ENCODE measurements around the gene MID1. TPM values are rescaled to one million over a fixed set of nuclear protein-coding genes. Genes with fewer than 3 reads are reported as not detected.
A peak's percentile ranks its signal among the peaks of the same experiment; 100 is the strongest.

Gene MID1
- total RNA-seq, 1 experiment from 2014 or later: 0.04 TPM

- Histone ChIP-seq H3K4me3 (ENCODE audit: low read length) (no peak overlapping the region), H3K79me2 (ENCODE audit: low read length) (no peaks in the 10 kb centered on the region), H3K9me2 (replicated peaks; ENCODE audit: insufficient read depth, low read length) (no peaks in the 10 kb centered on the region), H3K9me3 (ENCODE audit: low read length) (no peaks in the 10 kb centered on the region), H3K36me3 (ENCODE audit: insufficient read depth, low read length) (no peaks in the 10 kb centered on the region), H3K4me2 (ENCODE audit: low read depth, low read length, poor library complexity, severe bottlenecking) (no peak overlapping the region), H3K4me1 (ENCODE audit: low read length) (peaks cover 6% of the 10 kb centered on the region), H3K27me3 (ENCODE audit: low read length) (no peaks in the 10 kb centered on the region), H3K9ac (ENCODE audit: low read length) (no peak overlapping the region), H4K20me1 (ENCODE audit: insufficient read depth, low read depth, low read length) (no peaks in the 10 kb centered on the region), H3K27ac (ENCODE audit: low read length) (no peak overlapping the region), H2AFZ (ENCODE audit: low read length) (no peak overlapping the region)
- DNase-seq: no peak
These were observed 9.5 kb upstream of the MID1 start for GRCh38 chrX:10629905-10630304.

GRCh38 chrX:10628906-10629305, 8.5 kb upstream of the MID1 start:
- Histone ChIP-seq H3K27ac (ENCODE audit: low read length) (no peak overlapping the region), H3K9ac (ENCODE audit: low read length) (no peak overlapping the region), H3K79me2 (ENCODE audit: low read length) (no peaks in the 10 kb centered on the region), H3K4me2 (ENCODE audit: low read depth, low read length, poor library complexity, severe bottlenecking) (no peak overlapping the region), H3K36me3 (ENCODE audit: insufficient read depth, low read length) (no peaks in the 10 kb centered on the region), H4K20me1 (ENCODE audit: insufficient read depth, low read depth, low read length) (no peaks in the 10 kb centered on the region), H3K4me3 (ENCODE audit: low read length) (no peak overlapping the region), H3K4me1 (ENCODE audit: low read length) (no peaks in the 10 kb centered on the region), H2AFZ (ENCODE audit: low read length) (no peak overlapping the region), H3K9me2 (replicated peaks; ENCODE audit: insufficient read depth, low read length) (no peaks in the 10 kb centered on the region), H3K27me3 (ENCODE audit: low read length) (no peaks in the 10 kb centered on the region), H3K9me3 (ENCODE audit: low read length) (no peaks in the 10 kb centered on the region)
- DNase-seq: no peak

- Histone ChIP-seq H3K4me1 (ENCODE audit: low read length) (no peaks in the 10 kb centered on the region), H3K27ac (ENCODE audit: low read length) (no peak overlapping the region), H4K20me1 (ENCODE audit: insufficient read depth, low read depth, low read length) (no peaks in the 10 kb centered on the region), H3K36me3 (ENCODE audit: insufficient read depth, low read length) (no peaks in the 10 kb centered on the region), H3K79me2 (ENCODE audit: low read length) (no peaks in the 10 kb centered on the region), H2AFZ (ENCODE audit: low read length) (no peak overlapping the region), H3K9me2 (replicated peaks; ENCODE audit: insufficient read depth, low read length) (no peaks in the 10 kb centered on the region), H3K9ac (ENCODE audit: low read length) (no peak overlapping the region), H3K4me2 (ENCODE audit: low read depth, low read length, poor library complexity, severe bottlenecking) (no peak overlapping the region), H3K27me3 (ENCODE audit: low read length) (no peaks in the 10 kb centered on the region; the same call in 1 of the 2 replicates), H3K9me3 (ENCODE audit: low read length) (no peaks in the 10 kb centered on the region), H3K4me3 (ENCODE audit: low read length) (no peak overlapping the region)
- DNase-seq: no peak
These were observed 1.8 kb upstream of the MID1 start for GRCh38 chrX:10622197-10622596.

GRCh38 chrX:10619425-10620046, 849 bp downstream of the MID1 start:
- H3K9me2 ChIP-seq (replicated peaks; ENCODE audit: insufficient read depth, low read length): no peaks in the 10 kb centered on the region
- H4K20me1 ChIP-seq (ENCODE audit: insufficient read depth, low read depth, low read length): 0 out of 2 replicates have a peak, but pooled peaks cover 4% of the 10 kb centered on the region
- no peak overlapping the region for H3K4me3 ChIP-seq (ENCODE audit: low read length)
- no peak overlapping the region for H3K4me2 ChIP-seq (ENCODE audit: low read depth, low read length, poor library complexity, severe bottlenecking)
- no peaks in the 10 kb centered on the region for H3K36me3 ChIP-seq (ENCODE audit: insufficient read depth, low read length)
- H3K4me1 ChIP-seq (ENCODE audit: low read length): no peaks in the 10 kb centered on the region
- no peak overlapping the region for H3K27ac ChIP-seq (ENCODE audit: low read length)
- no peak for DNase-seq
- H2AFZ ChIP-seq (ENCODE audit: low read length): no peak overlapping the region
- H3K27me3 ChIP-seq (ENCODE audit: low read length): no peaks in the 10 kb centered on the region; the same call in 1 of the 2 replicates
- no peaks in the 10 kb centered on the region for H3K9me3 ChIP-seq (ENCODE audit: low read length)
- no peak overlapping the region for H3K9ac ChIP-seq (ENCODE audit: low read length)
- no peaks in the 10 kb centered on the region for H3K79me2 ChIP-seq (ENCODE audit: low read length)

- Histone ChIP-seq H3K9ac (ENCODE audit: low read length) (no peak overlapping the region), H2AFZ (ENCODE audit: low read length) (no peak overlapping the region), H3K4me3 (ENCODE audit: low read length) (no peak overlapping the region), H3K9me2 (replicated peaks; ENCODE audit: insufficient read depth, low read length) (no peaks in the 10 kb centered on the region), H3K9me3 (ENCODE audit: low read length) (no peaks in the 10 kb centered on the region), H3K36me3 (ENCODE audit: insufficient read depth, low read length) (no peaks in the 10 kb centered on the region), H3K27me3 (ENCODE audit: low read length) (no peaks in the 10 kb centered on the region; the same call in 1 of the 2 replicates), H3K4me2 (ENCODE audit: low read depth, low read length, poor library complexity, severe bottlenecking) (no peak overlapping the region), H4K20me1 (ENCODE audit: insufficient read depth, low read depth, low read length) (0 out of 2 replicates have a peak, but pooled peaks cover 4% of the 10 kb centered on the region), H3K79me2 (ENCODE audit: low read length) (no peaks in the 10 kb centered on the region), H3K27ac (ENCODE audit: low read length) (no peak overlapping the region), H3K4me1 (ENCODE audit: low read length) (no peaks in the 10 kb centered on the region)
- DNase-seq: no peak
These were observed 1.4 kb downstream of the MID1 start for GRCh38 chrX:10618961-10619360.

GRCh38 chrX:10617999-10618351, 2.4 kb downstream of the MID1 start:
- H3K79me2 ChIP-seq (ENCODE audit: low read length): no peaks in the 10 kb centered on the region
- no peaks in the 10 kb centered on the region for H3K4me1 ChIP-seq (ENCODE audit: low read length)
- H3K4me2 ChIP-seq (ENCODE audit: low read depth, low read length, poor library complexity, severe bottlenecking): no peak overlapping the region
- 0 out of 2 replicates have a peak, but pooled peaks cover 4% of the 10 kb centered on the region for H4K20me1 ChIP-seq (ENCODE audit: insufficient read depth, low read depth, low read length)
- H3K27me3 ChIP-seq (ENCODE audit: low read length): no peaks in the 10 kb centered on the region; the same call in 1 of the 2 replicates
- no peak overlapping the region for H2AFZ ChIP-seq (ENCODE audit: low read length)
- no peak for DNase-seq
- H3K9ac ChIP-seq (ENCODE audit: low read length): no peak overlapping the region
- no peak overlapping the region for H3K4me3 ChIP-seq (ENCODE audit: low read length)
- no peaks in the 10 kb centered on the region for H3K9me3 ChIP-seq (ENCODE audit: low read length)
- H3K36me3 ChIP-seq (ENCODE audit: insufficient read depth, low read length): no peaks in the 10 kb centered on the region
- H3K27ac ChIP-seq (ENCODE audit: low read length): no peak overlapping the region
- no peaks in the 10 kb centered on the region for H3K9me2 ChIP-seq (replicated peaks; ENCODE audit: insufficient read depth, low read length)

- H3K4me2 ChIP-seq (ENCODE audit: low read depth, low read length, poor library complexity, severe bottlenecking): no peak overlapping the region
- H3K27ac ChIP-seq (ENCODE audit: low read length): no peak overlapping the region
- H3K36me3 ChIP-seq (ENCODE audit: insufficient read depth, low read length): no peaks in the 10 kb centered on the region
- H3K4me1 ChIP-seq (ENCODE audit: low read length): no peaks in the 10 kb centered on the region
- no peaks in the 10 kb centered on the region; the same call in 1 of the 2 replicates for H3K27me3 ChIP-seq (ENCODE audit: low read length)
- DNase-seq: no peak
- H2AFZ ChIP-seq (ENCODE audit: low read length): no peak overlapping the region
- no peak overlapping the region for H3K9ac ChIP-seq (ENCODE audit: low read length)
- H3K79me2 ChIP-seq (ENCODE audit: low read length): no peaks in the 10 kb centered on the region
- 0 out of 2 replicates have a peak, but pooled peaks cover 4% of the 10 kb centered on the region for H4K20me1 ChIP-seq (ENCODE audit: insufficient read depth, low read depth, low read length)
- H3K9me2 ChIP-seq (replicated peaks; ENCODE audit: insufficient read depth, low read length): no peaks in the 10 kb centered on the region
- no peaks in the 10 kb centered on the region for H3K9me3 ChIP-seq (ENCODE audit: low read length)
- H3K4me3 ChIP-seq (ENCODE audit: low read length): no peak overlapping the region
These were observed 3.0 kb downstream of the MID1 start for GRCh38 chrX:10617186-10617998.

GRCh38 chrX:10615931-10616774, 4.2 kb downstream of the MID1 start:
- 0 out of 2 replicates have a peak, but pooled peaks cover 4% of the 10 kb centered on the region for H4K20me1 ChIP-seq (ENCODE audit: insufficient read depth, low read depth, low read length)
- H3K9me3 ChIP-seq (ENCODE audit: low read length): no peaks in the 10 kb centered on the region
- no peaks in the 10 kb centered on the region for H3K36me3 ChIP-seq (ENCODE audit: insufficient read depth, low read length)
- H3K79me2 ChIP-seq (ENCODE audit: low read length): no peaks in the 10 kb centered on the region
- no peaks in the 10 kb centered on the region for H3K4me1 ChIP-seq (ENCODE audit: low read length)
- no peak overlapping the region for H3K27ac ChIP-seq (ENCODE audit: low read length)
- no peak overlapping the region for H3K4me2 ChIP-seq (ENCODE audit: low read depth, low read length, poor library complexity, severe bottlenecking)
- H3K27me3 ChIP-seq (ENCODE audit: low read length): no peaks in the 10 kb centered on the region
- H3K9me2 ChIP-seq (replicated peaks; ENCODE audit: insufficient read depth, low read length): no peaks in the 10 kb centered on the region
- no peak overlapping the region for H3K4me3 ChIP-seq (ENCODE audit: low read length)
- H3K9ac ChIP-seq (ENCODE audit: low read length): no peak overlapping the region
- DNase-seq: peak; percentile 77
- H2AFZ ChIP-seq (ENCODE audit: low read length): no peak overlapping the region
